GM12878 (cell line): Measurements from ENCODE around the gene WSCD2. TPM values are rescaled to one million over a fixed set of nuclear protein-coding genes. Genes with fewer than 3 reads are reported as not detected.

Experiments used
- ATAC-seq: fragments of 200-7000 bp; cut with Tn5 transposase; 3 replicates; pipeline ENCODE4 v1.9.1; 2020; ENCODE audit warnings: mild to moderate bottlenecking, moderate library complexity
- BruUV-seq: library from RNA; stranded (reverse); fragments of 400-500 nt; replicated peaks from 2 replicates; lab custom pipeline; 2021; lab: Mats Ljungman, UMichigan
- CTCF ChIA-PET: fragments of 300-600 bp; sonication (Branson Sonifier 250); formaldehyde crosslinking; extraction: SDS; loops from one replicate; lab custom pipeline; 2021; ENCODE audit warnings: inconsistent platforms; lab: Yijun Ruan, JAX
- POLR2A ChIA-PET: fragments of 350-600 bp; formaldehyde crosslinking; extraction: SDS; loops from one replicate; lab custom pipeline; 2021; ENCODE audit warnings: inconsistent platforms; lab: Charles Lee
- RAD21 ChIA-PET: fragments of 300-600 bp; sonication (Branson Sonifier 250); formaldehyde crosslinking; loops from one replicate; lab custom pipeline; 2023; ENCODE audit warnings: antibody characterized with exemption; ENCODE audit not compliant: unreplicated experiment; lab: Charles Lee
- SMC1A ChIA-PET: fragments of 300-600 bp; sonication (Branson Sonifier 250); formaldehyde crosslinking; loops from one replicate; lab custom pipeline; 2023; ENCODE audit not compliant: unreplicated experiment, uncharacterized antibody; lab: Charles Lee
- DNase-seq: peaks from one replicate; pipeline ENCODE4 v3.0.0-alpha.2; 2011; ENCODE audit warnings: low read depth, low spot score
- FAIRE-seq: peaks from 3 replicates; lab custom pipeline; 2011; peaks lifted over from hg19 to GRCh38; lab: Jason Lieb, UNC
- H2AFZ ChIP-seq: 2 replicates; pipeline ENCODE4 v1.6.0; 2011; ENCODE audit warnings: low read depth, low read length, control low read depth; ENCODE audit not compliant: control insufficient read depth
- H3K27ac ChIP-seq: 2 replicates; pipeline ENCODE4 v1.5.1; 2011; ENCODE audit warnings: control low read depth; ENCODE audit not compliant: control insufficient read depth, insufficient read depth
- H3K27me3 ChIP-seq, 2 experiments: replicated peaks in 1 of 2; 2 replicates each; pipeline versions ENCODE4 v1.6.0 to v1.6.1; 2011; ENCODE audit warnings: low read length in 1 of 2; ENCODE audit not compliant: control insufficient read depth in 2 of 2, insufficient read depth in 2 of 2
- H3K36me3 ChIP-seq, 2 experiments: 2 replicates each; pipeline ENCODE4 v1.5.1; 2011; ENCODE audit warnings: low read length in 1 of 2; ENCODE audit not compliant: control insufficient read depth in 2 of 2, insufficient read depth in 2 of 2
- H3K4me1 ChIP-seq: 2 replicates; pipeline ENCODE4 v1.6.1; 2011; ENCODE audit warnings: mild to moderate bottlenecking, low read length, moderate library complexity, mixed read lengths; ENCODE audit not compliant: control insufficient read depth, insufficient read depth
- H3K4me2 ChIP-seq: 2 replicates; pipeline ENCODE4 v1.6.0; 2011; ENCODE audit warnings: control low read depth; ENCODE audit not compliant: control insufficient read depth, insufficient read depth
- H3K4me3 ChIP-seq: fragments of 200-600 bp; sonication (generic); 2 replicates; pipeline ENCODE4 v1.5.1; 2016
- H3K79me2 ChIP-seq: 2 replicates; pipeline ENCODE4 v1.6.0; 2011; ENCODE audit warnings: low read length; ENCODE audit not compliant: control insufficient read depth, insufficient read depth
- H3K9ac ChIP-seq: 2 replicates; pipeline ENCODE4 v1.8.0; 2011; ENCODE audit warnings: low read length, control low read depth, mixed read lengths; ENCODE audit not compliant: control insufficient read depth, insufficient read depth
- H3K9me3 ChIP-seq: replicated peaks from 3 replicates; pipeline ENCODE4 v1.5.1; 2011; ENCODE audit warnings: mild to moderate bottlenecking, low read length; ENCODE audit not compliant: control insufficient read depth, insufficient read depth
- H4K20me1 ChIP-seq: 2 replicates; pipeline ENCODE4 v1.6.0; 2011; ENCODE audit not compliant: control insufficient read depth, insufficient read depth
- JUNB ChIP-seq: IDR thresholded peaks from 2 replicates; pipeline ENCODE4 v1.6.1; 2016; ENCODE audit warnings: antibody characterized with exemption, mild to moderate bottlenecking
- NFYB ChIP-seq: IDR thresholded peaks from 2 replicates; pipeline ENCODE4 v1.6.1; 2011; ENCODE audit warnings: low read depth, mild to moderate bottlenecking, low read length, improper control_type of control experiment, moderate library complexity; ENCODE audit not compliant: insufficient read depth
- RUNX3 ChIP-seq: IDR thresholded peaks from 2 replicates; pipeline ENCODE4 v1.6.1; 2012; ENCODE audit warnings: low read length, inconsistent platforms
- WGBS: methylation state at CpG from one replicate; pipeline ENCODE4 v1.1.6; 2016; ENCODE audit warnings: low lambda C conversion rate; ENCODE audit not compliant: insufficient replicate concordance, insufficient coverage; ENCODE audit errors: missing lambda C conversion rate; 5-methylcytosine and 5-hydroxymethylcytosine counted together
- in situ Hi-C: fragments of 300-500 bp; cut with MboI; formaldehyde crosslinking; loops from 9 replicates; pipeline ENCODE4 v1.14.3; 2018; ENCODE audit warnings: mixed read lengths
- intact Hi-C: fragments of 100-400 bp; cut with micrococcal nuclease; formaldehyde crosslinking; loops from one replicate; pipeline ENCODE4 v1.14.2; 2022; ENCODE audit not compliant: unreplicated experiment
- polyA plus RNA-seq, 11 experiments: library from polyadenylated mRNA; depleted of rRNA in 4 of 11; unstranded in 6 of 11; stranded (reverse) in 5 of 11; fragments of >200 nt; fragmentation: Nextera tagmentation in 4 of 11; fragmentation: Illumina TruSeq in 1 of 11; extraction: Ambion mirVana in 4 of 11; extraction: Trizol in 1 of 11; gene quantifications; 1 replicate in 1 of 11; 2 replicates in 10 of 11; pipeline versions ENCODE4 v1.2.1 to v1.2.3, GENCODE V29; 2011 to 2016; ENCODE audit warnings: inconsistent platforms in 2 of 11, missing spikeins in 2 of 11, low read depth in 1 of 11
- total RNA-seq, 4 experiments: library from RNA; depleted of rRNA in 3 of 4; stranded (reverse); fragments of >200 nt in 3 of 4; fragmentation: Illumina TruSeq in 1 of 4; extraction: Trizol in 1 of 4; gene quantifications; 2 replicates each; pipeline versions ENCODE4 v1.2.1 to v1.2.3, GENCODE V29; 2013 to 2021

WSCD2 gene
- total and polyA plus RNA-seq, 10 of the 15 experiments (the other 5 are each of a cell fraction or from before 2014, with no cell fraction given): 0.41 TPM; not detected in 9

DNA sequence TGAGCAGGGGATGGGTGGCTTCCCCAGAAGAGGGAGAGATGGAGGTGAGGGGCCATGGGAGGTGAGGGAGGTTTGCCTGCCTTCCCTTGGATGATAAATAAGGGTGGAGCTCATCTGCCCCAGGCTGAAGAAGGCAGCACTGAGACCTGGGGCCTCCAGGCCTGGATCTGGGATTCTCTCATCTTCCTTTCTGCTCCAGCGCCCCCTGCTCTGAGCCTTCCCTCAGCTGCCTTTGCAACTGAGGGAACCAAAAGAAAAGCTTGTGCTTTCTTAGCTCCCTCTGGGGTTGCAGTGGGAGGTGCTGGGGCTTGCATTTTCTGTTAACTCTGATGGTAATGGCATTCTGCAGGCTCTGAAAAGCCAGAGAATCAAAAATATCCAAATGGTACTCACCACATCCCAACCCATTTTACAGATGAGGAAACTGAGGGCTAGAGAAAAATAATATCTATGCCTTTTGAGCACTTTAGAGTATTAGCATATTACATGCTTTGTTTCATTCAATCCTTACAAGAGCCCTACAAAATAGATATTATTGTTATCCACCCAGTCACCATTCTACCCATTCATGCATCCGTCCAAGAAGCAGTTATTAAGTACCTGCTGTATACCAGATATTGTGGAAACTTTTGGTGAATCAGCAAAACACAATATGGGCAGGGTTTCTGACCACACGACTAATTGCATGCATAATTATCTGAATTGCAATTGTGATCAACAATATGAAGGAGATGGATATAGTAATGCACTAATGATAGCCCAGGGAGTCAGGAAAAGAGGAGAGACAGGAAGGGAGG lies 102.2 kb downstream of the WSCD2 start:
- Histone ChIP-seq H4K20me1 (no peaks in the 10 kb centered on the region), H3K9me3 (no peaks in the 10 kb centered on the region), H3K9ac (no peak overlapping the region), H3K36me3 (no peaks in the 10 kb centered on the region), H3K4me1 (no peaks in the 10 kb centered on the region), H3K4me3 (no peak overlapping the region), H3K79me2 (no peaks in the 10 kb centered on the region), H2AFZ (no peak overlapping the region), H3K27ac (no peak overlapping the region), H3K4me2 (no peak overlapping the region), H3K27me3 (peaks cover 0 to 3% of the 10 kb centered on the region in 2 experiments; a peak in 3 of 4 replicates)
- ChIA-PET POLR2A (no interaction called here), CTCF (interaction anchor here (1.3 to 1.6 kb wide), 3 partner anchors 37 to 228 kb away, joined by 3 to 4 read pairs (median 3); no protein-coding TSS in a partner anchor), RAD21 (no interaction called here), SMC1A (no interaction called here)
- ATAC-seq (no peak), FAIRE-seq (no peak), DNase-seq (no peak)
- in situ Hi-C loops: no loop called here
- TF ChIP-seq NFYB (no peak), JUNB (no peak)
- intact Hi-C loops: no loop called here
- BruUV-seq: no TSS peak
- 11% methylated on average over 3 of the region's 3 CpGs for WGBS

DNA sequence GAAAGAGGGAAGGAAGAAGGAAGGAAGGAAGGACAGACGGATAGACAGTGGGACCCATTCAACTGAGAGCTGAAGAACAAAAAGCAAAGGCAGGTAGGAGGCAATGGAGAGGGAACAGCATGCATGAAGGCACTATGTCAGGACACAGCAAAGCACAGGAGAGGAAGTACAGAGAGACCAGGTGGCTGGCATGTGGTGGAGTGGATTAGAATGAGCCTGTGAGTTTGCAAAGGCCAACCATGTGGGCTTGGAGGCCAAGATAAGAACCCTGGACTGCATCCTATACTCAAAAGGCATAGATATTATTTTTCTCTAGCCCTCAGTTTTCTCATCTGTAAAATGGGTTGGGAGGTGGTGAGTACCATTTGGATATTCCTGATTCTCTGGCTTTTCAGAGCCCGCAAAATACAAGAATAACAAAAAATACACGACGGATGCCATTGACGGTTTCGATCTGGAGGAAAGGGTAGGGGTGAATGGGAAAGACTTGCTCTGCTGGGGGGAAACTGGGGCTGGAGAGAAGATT lies 102.9 kb downstream of the WSCD2 start:
- RAD21 ChIA-PET: no interaction called here
- TF ChIP-seq RUNX3: no peak
- Histone ChIP-seq H3K4me1 (no peaks in the 10 kb centered on the region), H3K4me2 (no peak overlapping the region), H4K20me1 (no peaks in the 10 kb centered on the region), H2AFZ (no peak overlapping the region), H3K27me3 (peaks cover 0 to 3% of the 10 kb centered on the region in 2 experiments; a peak in 3 of 4 replicates), H3K9ac (no peak overlapping the region), H3K79me2 (no peaks in the 10 kb centered on the region), H3K9me3 (no peaks in the 10 kb centered on the region), H3K36me3 (no peaks in the 10 kb centered on the region), H3K27ac (no peak overlapping the region), H3K4me3 (no peak overlapping the region)
- POLR2A ChIA-PET: no interaction called here
- ATAC-seq: no peak
- in situ Hi-C loops: no loop called here
- no peak for FAIRE-seq
- CTCF ChIA-PET: interaction anchor here (1.1 to 1.6 kb wide), 2 partner anchors 37 to 226 kb away, joined by 3 read pairs; no protein-coding TSS in a partner anchor
- SMC1A ChIA-PET: no interaction called here
- no peak for DNase-seq
- 63% methylated on average over 5 of the region's 6 CpGs for WGBS
- intact Hi-C loops: no loop called here
- BruUV-seq: no TSS peak
